Heart right ventricle (tissue), 16 donors: ENCODE data around the gene CALHM3. TPM values are rescaled to one million over a fixed set of nuclear protein-coding genes. Genes with fewer than 3 reads are reported as not detected.

ENCODE experiments used
- ATAC-seq, 8 donors: fragments of 200-7000 bp; cut with Tn5 transposase; one replicate each; pipeline ENCODE4 v1.9.1; 2020; ENCODE audit warnings: mild to moderate bottlenecking in 8 of 8, moderate library complexity in 8 of 8, moderate number of reproducible peaks in 1 of 8
- DNase-seq, 2 donors: peaks; one replicate each; pipeline ENCODE4 v3.0.0-alpha.2; 2020
- H3K27ac ChIP-seq, 10 donors: fragments of 200-600 bp; sonication (generic) in 2 of 10; one replicate each; pipeline versions ENCODE4 v1.5.0 to v1.8.0; 2020 to 2022; ENCODE audit warnings: mild to moderate bottlenecking in 3 of 10
- H3K27me3 ChIP-seq, 7 donors: fragments of 200-600 bp; one replicate each; pipeline ENCODE4 v1.8.0; 2021 to 2022; ENCODE audit warnings: mild to moderate bottlenecking in 2 of 7
- H3K36me3 ChIP-seq, 9 donors: fragments of 200-600 bp; sonication (generic) in 1 of 9; one replicate each; pipeline versions ENCODE4 v1.5.0 to v1.8.0; 2020 to 2022; ENCODE audit warnings: mild to moderate bottlenecking in 2 of 9
- H3K4me1 ChIP-seq, 9 donors: fragments of 200-600 bp; sonication (generic) in 1 of 9; one replicate each; pipeline versions ENCODE4 v1.5.0 to v1.8.0; 2020 to 2022; ENCODE audit warnings: mild to moderate bottlenecking in 4 of 9
- H3K4me3 ChIP-seq, 10 donors: fragments of 200-600 bp; sonication (generic) in 2 of 10; one replicate each; pipeline versions ENCODE4 v1.5.0 to v1.8.0; 2020 to 2022; ENCODE audit warnings: mild to moderate bottlenecking in 7 of 10, moderate library complexity in 2 of 10
- H3K9me3 ChIP-seq, 11 donors: fragments of 200-600 bp in 10 of 11; sonication (generic) in 2 of 11; one replicate each; pipeline versions ENCODE4 v1.5.0 to v1.8.0; 2013 to 2022; ENCODE audit warnings: mild to moderate bottlenecking in 2 of 11, control low read depth in 1 of 11, moderate library complexity in 1 of 11
- WGBS, 2 donors: extraction: QIAGEN DNeasy Blood & Tissue Kit; methylation state at CpG; one replicate each; pipeline ENCODE4 v1.1.7; 2013; ENCODE audit warnings: inconsistent platforms in 1 of 2; 5-methylcytosine and 5-hydroxymethylcytosine counted together
- intact Hi-C, 10 donors: fragments of 100-400 bp; cut with DNase I; formaldehyde crosslinking; loops; one replicate each; pipeline versions ENCODE4 v1.11.1 to v1.14.2; 2022
- polyA plus RNA-seq, 2 donors: library from polyadenylated mRNA; stranded (reverse); fragments of 200-250 nt; gene quantifications; one replicate each; pipeline ENCODE4 v1.2.3, GENCODE V29; 2013
- total RNA-seq, 10 donors: library from RNA; stranded (reverse); fragmentation: NEBNext Ultra II Directional in 3 of 10; extraction: Animal tissue kit (Norgen Biotek cat#: 25700) in 3 of 10; gene quantifications; one replicate each; pipeline versions ENCODE4 v1.2.1 to v1.2.4, GENCODE V29; 2021 to 2023
- TF ChIP-seq, protein P1 (sequence below), 9 donors: fragments of 200-600 bp; sonication (generic) in 2 of 9; IDR thresholded peaks; one replicate each; pipeline versions ENCODE4 v1.5.0 to v1.8.0; 2021 to 2022; ENCODE audit warnings: antibody characterized with exemption in 9 of 9, mild to moderate bottlenecking in 5 of 9, moderate library complexity in 1 of 9
- donor health status: Arrhythmogenic right ventricular cardiomyopathy.
- donor health status: ischemic (EF 13 %, LVEDD 7.1; RV severe dilation, severe dysfunction).
- donor health status: healthy with polysubstance abuse.
- donor health status: DM: no; HTN: yes; CAD: no.
- donor health status: DM: no; HTN: no; CAD: no.
- donor health status: ischemic (EF 25% LVEDD 6.9; RV normal size, moderate dysfunction).
- donor health status: ischemic (EF 25% LVEDD 5.7; RV mildly dilated, moderate dysfunction).
- donor health status: healthy.
- donor health status: DM: yes; HTN: yes; CAD: no.
- donor health status: Ischemic cardiomyopathy.
- donor health status: ischemic (EF 35%, LVEDD 5.7; RV mildly dilated, moderate dysfunction).
- donor health status: nonischemic (EF 11% LVEDD 7.7; RV severe dilation, severe dysfunction).
- donor health status: DM: yes; HTN: yes; CAD: no.
- donor health status: PGD.
- donor health status: ischemic (EF 29% LVEDD 5.4; RV normal size, mild dysfunction).
- donor health status: nonischemic (EF 23%, LVEDD 6.1; RV moderate dilation, normal function).

The CALHM3 gene
- total and polyA plus RNA-seq, 12 donors: not detected

DNA sequence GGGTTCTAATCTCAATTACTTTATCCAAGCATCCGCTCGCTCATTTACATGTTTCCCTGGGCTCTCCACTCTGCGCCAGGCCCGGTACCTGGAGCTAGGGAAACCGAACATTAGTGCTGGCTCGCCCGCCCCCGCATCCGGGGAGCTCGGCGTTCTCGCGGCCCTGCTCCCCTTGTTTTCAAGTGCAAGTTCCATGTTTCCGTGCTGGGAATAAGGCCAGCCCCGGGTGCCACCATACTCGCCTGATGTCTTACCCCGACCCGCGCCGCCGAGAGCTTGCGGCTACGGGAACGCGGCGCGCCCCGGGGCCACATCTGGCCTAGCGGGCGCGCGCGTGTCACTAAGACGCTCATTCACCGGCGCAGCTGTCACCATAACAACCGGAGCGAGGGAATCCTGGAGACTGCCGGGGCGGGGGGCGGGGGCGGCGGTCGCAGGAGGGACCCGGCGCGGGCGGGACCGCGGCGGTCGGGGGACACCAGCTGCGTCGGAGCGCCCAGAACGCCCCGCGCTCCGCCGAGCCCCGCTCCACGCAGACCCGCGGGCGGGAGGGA is 14.4 kb upstream of the CALHM3 start, which contains the start of gene NEURL1:
Gene NEURL1, plus strand, starts transcription at position 344 of the 554 bp plus-strand sequence. CDS start 683 bp downstream, outside the sequence.
- ATAC-seq (peak in 4 of 8 donors; percentile 9 to 31 (median 23)), DNase-seq (no peak)
- Histone ChIP-seq H3K36me3 (no peaks in the 10 kb centered on the region), H3K9me3 (no peaks in the 10 kb centered on the region), H3K4me3 (peak within 1 kb of the TSS; percentile 55 to 71 (median 60)), H3K27me3 (peaks cover 0 to 61% (median 26%) of the 10 kb centered on the region in 7 donors), H3K27ac (no peak within 1 kb of the TSS), H3K4me1 (peaks cover 3 to 27% (median 19%) of the 10 kb centered on the region in 9 donors)
- intact Hi-C loops: no loop called here
- WGBS, 2 donors: 1 to 2% methylated on average over 65 of the region's 65 CpGs
- TF ChIP-seq, protein P1, sequence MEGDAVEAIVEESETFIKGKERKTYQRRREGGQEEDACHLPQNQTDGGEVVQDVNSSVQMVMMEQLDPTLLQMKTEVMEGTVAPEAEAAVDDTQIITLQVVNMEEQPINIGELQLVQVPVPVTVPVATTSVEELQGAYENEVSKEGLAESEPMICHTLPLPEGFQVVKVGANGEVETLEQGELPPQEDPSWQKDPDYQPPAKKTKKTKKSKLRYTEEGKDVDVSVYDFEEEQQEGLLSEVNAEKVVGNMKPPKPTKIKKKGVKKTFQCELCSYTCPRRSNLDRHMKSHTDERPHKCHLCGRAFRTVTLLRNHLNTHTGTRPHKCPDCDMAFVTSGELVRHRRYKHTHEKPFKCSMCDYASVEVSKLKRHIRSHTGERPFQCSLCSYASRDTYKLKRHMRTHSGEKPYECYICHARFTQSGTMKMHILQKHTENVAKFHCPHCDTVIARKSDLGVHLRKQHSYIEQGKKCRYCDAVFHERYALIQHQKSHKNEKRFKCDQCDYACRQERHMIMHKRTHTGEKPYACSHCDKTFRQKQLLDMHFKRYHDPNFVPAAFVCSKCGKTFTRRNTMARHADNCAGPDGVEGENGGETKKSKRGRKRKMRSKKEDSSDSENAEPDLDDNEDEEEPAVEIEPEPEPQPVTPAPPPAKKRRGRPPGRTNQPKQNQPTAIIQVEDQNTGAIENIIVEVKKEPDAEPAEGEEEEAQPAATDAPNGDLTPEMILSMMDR (IDR thresholded peaks at IDR 0.05): no peak

DNA sequence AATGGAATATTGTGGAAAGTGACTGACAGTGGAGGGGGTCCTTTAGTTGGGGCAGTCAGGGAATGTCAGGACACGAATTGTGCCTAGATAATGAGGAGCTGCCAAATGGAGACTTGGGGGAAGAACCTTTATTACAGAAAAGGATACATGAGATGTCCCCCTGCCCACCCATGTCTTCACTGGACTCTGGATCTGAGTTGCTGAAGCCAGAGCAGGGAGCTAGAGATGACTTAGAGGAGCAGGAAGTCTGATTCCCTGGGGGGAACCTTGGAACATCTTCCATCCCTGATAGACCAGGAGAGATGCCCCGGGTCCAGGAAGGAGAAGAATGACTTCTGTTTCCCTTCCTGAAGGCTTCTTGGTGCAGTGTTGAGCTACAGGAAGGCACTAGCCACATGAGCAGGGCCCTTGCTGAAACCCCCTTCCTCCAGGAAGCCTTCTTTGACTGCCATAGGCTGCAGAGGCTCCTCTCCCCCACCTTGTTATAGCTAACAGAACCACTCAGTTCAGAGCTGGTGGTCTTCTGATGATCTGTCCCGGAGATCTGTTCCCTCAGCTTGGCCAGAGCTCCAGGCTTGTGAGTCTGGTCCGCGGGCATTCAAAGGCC is 13.7 kb upstream of the CALHM3 start:
- TF ChIP-seq, protein P1 (IDR thresholded peaks at IDR 0.05): no peak
- Histone ChIP-seq H3K27ac (no peak overlapping the region), H3K27me3 (peaks cover 0 to 57% (median 26%) of the 10 kb centered on the region in 7 donors), H3K4me1 (peaks cover 3 to 27% (median 19%) of the 10 kb centered on the region in 9 donors), H3K36me3 (no peaks in the 10 kb centered on the region), H3K4me3 (peak overlapping the region in 4 of 10 donors; percentile 59 to 71 (median 64)), H3K9me3 (no peaks in the 10 kb centered on the region)
- intact Hi-C loops: no loop called here
- peak in 1 of 8 donors; percentile 13 for ATAC-seq
- 64 to 68% methylated on average over 5 of the region's 5 CpGs for WGBS, 2 donors
- no peak for DNase-seq

DNA sequence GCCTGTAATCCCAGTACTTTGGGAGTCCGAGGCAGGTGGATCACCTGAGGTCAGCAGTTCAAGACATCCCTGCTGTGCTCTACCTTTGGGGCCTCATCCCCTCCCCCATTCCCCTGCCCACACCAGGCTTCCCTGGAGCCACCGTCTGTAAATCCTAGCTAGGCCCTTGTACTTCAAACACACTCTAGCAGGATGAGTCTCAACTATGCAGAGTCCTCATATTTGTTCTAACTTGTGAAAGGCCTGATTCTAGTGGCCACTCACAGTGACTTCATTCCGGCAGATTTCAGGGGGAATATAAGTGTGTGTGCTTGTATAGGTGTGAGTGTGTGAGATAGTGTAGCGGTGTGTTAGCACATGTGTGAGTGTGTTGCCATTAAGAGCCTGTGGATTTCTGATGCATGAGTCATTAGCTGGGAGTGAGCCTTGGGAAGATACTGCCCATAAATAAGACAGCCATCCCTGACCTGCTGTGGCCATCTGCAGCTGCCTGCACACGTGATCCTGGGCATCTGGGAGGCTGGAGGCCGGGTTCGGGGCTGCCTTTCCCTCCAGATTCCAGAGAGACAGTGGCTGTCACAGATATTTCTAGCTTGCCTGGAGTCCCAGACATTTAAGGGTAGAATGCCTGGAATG is 12.8 kb upstream of the CALHM3 start:
- peak in 7 of 8 donors; percentile 46 to 73 (median 50) for ATAC-seq
- DNase-seq: no peak
- WGBS, 2 donors: 55 to 56% methylated on average over 7 of the region's 7 CpGs

DNA sequence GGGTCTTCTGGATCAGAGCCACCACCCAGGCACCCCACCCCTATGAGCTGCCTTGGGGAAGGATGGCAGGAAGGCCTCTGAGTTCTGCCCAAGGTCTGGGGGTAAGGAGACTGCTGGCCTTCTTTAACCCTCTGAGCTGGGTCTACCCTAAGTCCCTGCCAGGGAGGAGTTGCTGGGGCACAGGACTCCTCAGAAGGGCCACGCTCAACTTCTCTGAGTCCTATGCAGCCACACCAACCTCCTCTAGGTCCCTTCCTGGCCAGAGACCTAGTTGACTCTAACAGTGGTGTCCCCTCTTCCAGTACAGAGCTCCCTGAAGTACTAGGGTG is 11.9 kb upstream of the CALHM3 start:
- WGBS, 2 donors: 94 to 100% methylated on average over 1 of the region's 1 CpG
- no peaks in the 10 kb centered on the region for H3K36me3 ChIP-seq
- TF ChIP-seq, protein P1 (IDR thresholded peaks at IDR 0.05): no peak
- ATAC-seq: peak in 1 of 8 donors; percentile 20
- peaks cover 3 to 29% (median 19%) of the 10 kb centered on the region in 9 donors for H3K4me1 ChIP-seq
- DNase-seq: no peak
- intact Hi-C loops: no loop called here
- peaks cover 0 to 40% (median 22%) of the 10 kb centered on the region in 7 donors for H3K27me3 ChIP-seq
- no peak overlapping the region for H3K4me3 ChIP-seq
- no peak overlapping the region for H3K27ac ChIP-seq
- no peaks in the 10 kb centered on the region for H3K9me3 ChIP-seq

More for the DNA sequence above, 12.8 kb upstream of the CALHM3 start:
- Histone ChIP-seq H3K36me3 (no peaks in the 10 kb centered on the region), H3K27ac (no peak overlapping the region), H3K4me3 (no peak overlapping the region), H3K27me3 (peaks cover 0 to 49% (median 22%) of the 10 kb centered on the region in 7 donors), H3K9me3 (no peaks in the 10 kb centered on the region), H3K4me1 (peaks cover 3 to 27% (median 19%) of the 10 kb centered on the region in 9 donors)
- TF ChIP-seq, protein P1 (IDR thresholded peaks at IDR 0.05): no peak
- intact Hi-C loops: no loop called here
